ENCODE results near the gene AMER2. TPM values are rescaled to one million over a fixed set of nuclear protein-coding genes. Genes with fewer than 3 reads are reported as not detected.

Gene AMER2
- total and polyA plus RNA-seq, 2 experiments from 2014 or later = 0.09 to 0.15 TPM

- H3K27ac ChIP-seq = no peak overlapping the region
Observed at GRCh38 chr13:25214491-25215252, 42.6 kb upstream of the AMER2 start.

DNA sequence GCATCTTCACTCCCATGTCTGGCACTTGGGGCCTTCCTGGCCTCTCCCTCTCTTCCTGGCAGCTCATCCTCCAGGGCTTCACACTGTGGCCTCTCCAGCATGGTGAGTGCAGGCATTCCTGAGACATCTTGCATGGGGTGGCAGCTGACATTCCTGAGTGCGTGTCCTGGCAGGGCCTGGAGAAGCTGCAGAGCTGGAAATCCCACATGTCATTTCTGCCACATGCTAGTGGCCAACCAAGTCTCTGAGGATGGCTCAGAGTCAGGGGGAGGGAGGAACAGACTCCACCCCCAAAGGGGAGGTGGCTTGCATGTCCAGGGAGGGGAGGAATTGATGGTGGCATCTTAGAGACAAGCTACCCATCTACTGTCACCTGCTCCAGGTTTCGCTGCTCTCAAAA is 41.6 kb upstream of the AMER2 start:
- H3K36me3 ChIP-seq = no peaks in the 10 kb centered on the region
- no peak overlapping the region for H3K4me3 ChIP-seq
- DNase-seq (ENCODE audit: low read depth in 1 of 2, low spot score in 1 of 2) = no peak
- no peaks in the 10 kb centered on the region for H3K4me1 ChIP-seq (ENCODE audit: low read depth)
- TF ChIP-seq CTCF (IDR thresholded peaks at IDR 0.05; ENCODE audit: low read depth, low read length) = no peak
- no peaks in the 10 kb centered on the region for H3K9me3 ChIP-seq (ENCODE audit: low read depth)
- H3K27ac ChIP-seq = no peak overlapping the region
- no peaks in the 10 kb centered on the region for H3K27me3 ChIP-seq

More at GRCh38 chr13:25214491-25215252, 42.6 kb upstream of the AMER2 start:
- peak; percentile 11 for TF ChIP-seq CTCF (IDR thresholded peaks at IDR 0.05; ENCODE audit: low read depth, low read length)
- H3K9me3 ChIP-seq (ENCODE audit: low read depth) = no peaks in the 10 kb centered on the region
- peak in 1 of 2 donors; percentile 40 for DNase-seq (ENCODE audit: low read depth in 1 of 2, low spot score in 1 of 2)
- no peaks in the 10 kb centered on the region for H3K27me3 ChIP-seq
- H3K4me3 ChIP-seq = no peak overlapping the region
- H3K36me3 ChIP-seq = no peaks in the 10 kb centered on the region
- no peaks in the 10 kb centered on the region for H3K4me1 ChIP-seq (ENCODE audit: low read depth)

DNA sequence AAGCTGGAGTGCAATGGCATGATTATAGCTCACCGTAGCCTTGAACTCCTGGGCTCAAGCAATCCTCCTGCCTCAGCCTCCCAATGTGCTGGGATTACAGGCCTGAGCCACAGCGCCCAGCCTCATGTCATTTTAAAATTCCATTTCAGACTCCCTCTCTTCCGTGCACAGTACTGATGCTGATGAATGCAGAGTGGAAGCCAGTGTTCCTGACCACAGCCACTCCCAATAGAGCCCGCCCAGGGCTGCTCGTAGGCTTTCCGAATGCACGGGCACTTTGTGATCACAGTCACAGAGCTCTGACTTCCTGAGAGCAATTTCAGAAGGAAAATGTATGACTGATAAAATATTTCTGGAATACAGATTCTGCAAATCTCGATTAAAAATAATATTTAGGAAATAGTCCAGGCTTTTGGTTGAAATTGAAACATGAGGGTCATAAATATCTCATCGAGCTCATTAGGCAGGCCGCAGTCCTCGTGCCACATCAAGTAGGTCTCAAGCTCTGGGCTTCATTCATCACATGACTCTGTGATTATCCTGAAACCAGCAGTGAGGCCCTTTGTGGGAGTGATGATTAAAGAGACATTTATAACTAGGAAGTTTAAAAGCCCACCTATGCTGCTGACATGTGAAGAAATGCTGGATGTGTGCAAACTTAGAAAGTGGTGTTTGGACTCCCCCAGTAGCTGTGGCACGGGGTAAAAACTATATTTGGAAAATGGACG is 38.9 kb upstream of the AMER2 start:
- Histone ChIP-seq H3K9me3 (ENCODE audit: low read depth) (no peaks in the 10 kb centered on the region), H3K27ac (no peak overlapping the region), H3K4me1 (ENCODE audit: low read depth) (no peaks in the 10 kb centered on the region), H3K27me3 (no peaks in the 10 kb centered on the region), H3K4me3 (no peak overlapping the region), H3K36me3 (no peaks in the 10 kb centered on the region)
- no peak for DNase-seq (ENCODE audit: low read depth in 1 of 2, low spot score in 1 of 2)
- TF ChIP-seq CTCF (IDR thresholded peaks at IDR 0.05; ENCODE audit: low read depth, low read length) = no peak

DNA sequence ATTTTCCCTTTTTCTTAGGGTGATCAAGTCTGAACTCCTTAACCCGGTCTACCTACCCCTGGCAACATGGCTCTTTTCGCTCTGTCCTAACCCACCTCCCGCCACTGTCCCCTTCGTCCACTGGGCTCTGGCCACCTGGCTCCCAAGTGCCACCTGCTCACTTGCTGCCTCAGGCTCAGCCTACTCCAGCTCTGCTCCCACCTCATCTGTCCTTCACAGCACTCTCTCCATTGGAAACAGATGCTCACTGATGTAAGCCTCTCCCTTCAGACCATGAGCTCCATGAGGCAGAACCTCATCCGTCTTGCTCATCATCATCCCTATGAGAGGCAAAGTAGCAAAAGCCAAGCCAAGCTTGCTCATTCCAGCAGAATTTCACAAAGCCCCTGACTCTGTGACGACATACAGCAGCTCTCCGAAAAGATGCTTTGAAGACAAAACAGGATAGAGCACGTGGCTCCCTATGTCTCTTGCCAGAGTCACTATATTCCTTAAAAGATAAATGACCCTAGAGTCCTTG is 35.3 kb upstream of the AMER2 start:
- Histone ChIP-seq H3K9me3 (ENCODE audit: low read depth) (no peaks in the 10 kb centered on the region), H3K4me3 (no peak overlapping the region), H3K4me1 (ENCODE audit: low read depth) (no peaks in the 10 kb centered on the region), H3K36me3 (no peaks in the 10 kb centered on the region), H3K27ac (no peak overlapping the region), H3K27me3 (no peaks in the 10 kb centered on the region)
- DNase-seq (ENCODE audit: low read depth in 1 of 2, low spot score in 1 of 2) = no peak
- TF ChIP-seq CTCF (IDR thresholded peaks at IDR 0.05; ENCODE audit: low read depth, low read length) = no peak

DNA sequence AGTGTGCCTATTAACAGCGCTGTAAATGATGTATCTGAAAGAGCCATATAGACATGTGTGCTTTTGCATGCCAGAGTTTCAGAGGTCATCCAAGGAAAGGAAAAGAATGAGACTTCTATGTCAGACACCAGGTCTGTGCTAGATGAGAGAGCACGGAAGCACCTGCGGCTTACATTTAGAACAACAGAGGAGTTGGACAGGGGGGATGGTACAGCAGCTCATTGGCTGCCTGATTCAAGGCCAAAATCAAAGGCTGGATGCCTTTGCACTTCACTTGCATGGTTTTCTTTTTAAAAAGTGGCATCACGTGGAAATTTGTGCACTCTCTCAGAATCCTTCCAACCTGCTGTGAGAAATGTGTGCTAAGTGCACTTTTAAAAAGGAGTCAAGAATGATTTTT is 32.8 kb upstream of the AMER2 start:
- Histone ChIP-seq H3K36me3 (no peaks in the 10 kb centered on the region), H3K4me1 (ENCODE audit: low read depth) (no peaks in the 10 kb centered on the region), H3K27ac (no peak overlapping the region), H3K9me3 (ENCODE audit: low read depth) (no peaks in the 10 kb centered on the region), H3K4me3 (no peak overlapping the region), H3K27me3 (no peaks in the 10 kb centered on the region)
- DNase-seq (ENCODE audit: low read depth in 1 of 2, low spot score in 1 of 2) = no peak
- TF ChIP-seq CTCF (IDR thresholded peaks at IDR 0.05; ENCODE audit: low read depth, low read length) = no peak
